Activated CD8-positive, alpha-beta memory T cell treated with anti-CD3 and anti-CD28 coated beads, Interleukin-2, amount 50 U/mL, for 24 hours (primary cell): ENCODE measurements around the gene NPFFR1.
"Not testable (repeated sequence)": the region's sequence is repeated elsewhere in the genome, so short reads cannot be mapped to it uniquely, and the experiment has no call there.

ENCODE experiments used
- DNase-seq: peaks from one replicate; pipeline ENCODE4 v3.0.0-alpha.2; 2020; ENCODE audit errors: extremely low read depth

NPFFR1 gene

GRCh38 chr10:70223728-70224127 is 60.1 kb downstream of the NPFFR1 start:
- no peak for DNase-seq

- DNase-seq = not testable (repeated sequence)
Measured at GRCh38 chr10:70222811-70223447, 60.9 kb downstream of the NPFFR1 start.

- DNase-seq = no peak
Measured at GRCh38 chr10:70222340-70222794, 61.4 kb downstream of the NPFFR1 start.

GRCh38 chr10:70221030-70221429 is 62.8 kb downstream of the NPFFR1 start:
- no peak for DNase-seq

- DNase-seq = no peak
Measured at GRCh38 chr10:70212879-70213278, 70.9 kb downstream of the NPFFR1 start.

GRCh38 chr10:70212277-70212676 is 71.5 kb downstream of the NPFFR1 start:
- no peak for DNase-seq

- no peak for DNase-seq
Measured at GRCh38 chr10:70206762-70207161, 77.0 kb downstream of the NPFFR1 start.

GRCh38 chr10:70201105-70201504 is 82.7 kb downstream of the NPFFR1 start:
- DNase-seq = no peak

GRCh38 chr10:70198696-70199466 is 84.9 kb downstream of the NPFFR1 start:
- DNase-seq = no peak
